Lower lobe of right lung (tissue), 2 donors: ENCODE results near the gene PRKCZ. TPM values are rescaled to one million over a fixed set of nuclear protein-coding genes. Genes with fewer than 3 reads are reported as not detected.
"Not testable (repeated sequence)": the region's sequence is repeated elsewhere in the genome, so short reads cannot be mapped to it uniquely, and the experiment has no call there.

ENCODE experiments used
- ATAC-seq, 2 donors: fragments of 200-7000 bp; cut with Tn5 transposase; one replicate each; pipeline ENCODE4 v1.9.1; 2020 to 2022; ENCODE audit warnings: mild to moderate bottlenecking in 2 of 2, moderate library complexity in 2 of 2
- DNase-seq: peaks from one replicate; pipeline ENCODE4 v3.0.0-alpha.2; 2020
- H3K27ac ChIP-seq: fragments of 200-600 bp; one replicate; pipeline ENCODE4 v1.8.0; 2022
- H3K27me3 ChIP-seq: fragments of 200-600 bp; one replicate; pipeline ENCODE4 v1.8.0; 2022; ENCODE audit warnings: low read depth
- H3K36me3 ChIP-seq: fragments of 200-600 bp; one replicate; pipeline ENCODE4 v1.8.0; 2022; ENCODE audit warnings: mild to moderate bottlenecking
- H3K4me1 ChIP-seq: fragments of 200-600 bp; one replicate; pipeline ENCODE4 v1.8.0; 2022
- H3K4me3 ChIP-seq: fragments of 200-600 bp; one replicate; pipeline ENCODE4 v1.8.0; 2022; ENCODE audit warnings: mild to moderate bottlenecking
- H3K9me3 ChIP-seq: fragments of 200-600 bp; one replicate; pipeline ENCODE4 v1.8.0; 2022
- intact Hi-C: fragments of 100-400 bp; cut with DNase I; formaldehyde crosslinking; loops from one replicate; pipeline ENCODE4 v1.11.0; 2022
- total RNA-seq: library from RNA; stranded (reverse); fragmentation: NEBNext Ultra II Directional; extraction: Animal tissue kit (Norgen Biotek cat#: 25700); gene quantifications from one replicate; pipeline ENCODE4 v1.2.1, GENCODE V29; 2021
- TF ChIP-seq, protein P1 (sequence below): fragments of 200-600 bp; IDR thresholded peaks from one replicate; pipeline ENCODE4 v1.8.0; 2022; ENCODE audit warnings: antibody characterized with exemption, mild to moderate bottlenecking
- donor health status: DM: no; HTN: yes; CAD: no; lungs with severe emphysema.

The PRKCZ gene
- total RNA-seq, 1 donor from 2014 or later = 97.6 TPM

DNA sequence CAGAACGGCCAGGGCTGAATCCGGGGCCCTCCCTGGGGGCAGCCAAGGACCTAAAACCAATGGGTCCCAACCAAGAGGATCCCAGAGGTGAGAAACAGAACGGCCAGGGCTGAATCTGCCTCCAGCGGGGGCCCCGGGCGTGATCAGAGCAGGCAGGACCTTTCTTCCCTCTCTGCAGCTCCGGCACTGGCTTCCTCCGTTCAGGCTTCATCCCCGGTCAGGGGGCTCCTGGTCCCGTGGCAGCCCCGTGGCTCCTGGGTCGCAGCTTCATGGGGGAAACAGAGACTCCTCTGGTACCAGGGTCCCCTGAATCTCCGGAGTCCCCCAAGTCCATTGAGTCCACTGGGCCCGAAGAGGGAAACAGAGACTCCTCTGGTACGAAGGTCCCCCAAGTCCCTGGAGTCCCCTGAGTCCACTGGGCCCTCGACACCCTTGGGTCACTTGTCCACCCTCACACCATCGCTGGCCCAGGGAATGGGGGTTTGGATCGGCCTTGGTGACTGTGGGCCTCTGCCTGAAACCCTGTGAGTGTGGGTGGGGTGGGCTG, 60.1 kb downstream of the PRKCZ start:
- H3K27me3 ChIP-seq = no peaks in the 10 kb centered on the region
- DNase-seq (peak; percentile 27), ATAC-seq (no peak)
- no peaks in the 10 kb centered on the region for H3K9me3 ChIP-seq
- H3K4me3 ChIP-seq = no peak overlapping the region
- intact Hi-C loops = no loop called here
- H3K27ac ChIP-seq = no peak overlapping the region
- H3K36me3 ChIP-seq = peaks cover 6% of the 10 kb centered on the region
- TF ChIP-seq, protein P1, sequence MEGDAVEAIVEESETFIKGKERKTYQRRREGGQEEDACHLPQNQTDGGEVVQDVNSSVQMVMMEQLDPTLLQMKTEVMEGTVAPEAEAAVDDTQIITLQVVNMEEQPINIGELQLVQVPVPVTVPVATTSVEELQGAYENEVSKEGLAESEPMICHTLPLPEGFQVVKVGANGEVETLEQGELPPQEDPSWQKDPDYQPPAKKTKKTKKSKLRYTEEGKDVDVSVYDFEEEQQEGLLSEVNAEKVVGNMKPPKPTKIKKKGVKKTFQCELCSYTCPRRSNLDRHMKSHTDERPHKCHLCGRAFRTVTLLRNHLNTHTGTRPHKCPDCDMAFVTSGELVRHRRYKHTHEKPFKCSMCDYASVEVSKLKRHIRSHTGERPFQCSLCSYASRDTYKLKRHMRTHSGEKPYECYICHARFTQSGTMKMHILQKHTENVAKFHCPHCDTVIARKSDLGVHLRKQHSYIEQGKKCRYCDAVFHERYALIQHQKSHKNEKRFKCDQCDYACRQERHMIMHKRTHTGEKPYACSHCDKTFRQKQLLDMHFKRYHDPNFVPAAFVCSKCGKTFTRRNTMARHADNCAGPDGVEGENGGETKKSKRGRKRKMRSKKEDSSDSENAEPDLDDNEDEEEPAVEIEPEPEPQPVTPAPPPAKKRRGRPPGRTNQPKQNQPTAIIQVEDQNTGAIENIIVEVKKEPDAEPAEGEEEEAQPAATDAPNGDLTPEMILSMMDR = no peak
- peaks cover 4% of the 10 kb centered on the region for H3K4me1 ChIP-seq

DNA sequence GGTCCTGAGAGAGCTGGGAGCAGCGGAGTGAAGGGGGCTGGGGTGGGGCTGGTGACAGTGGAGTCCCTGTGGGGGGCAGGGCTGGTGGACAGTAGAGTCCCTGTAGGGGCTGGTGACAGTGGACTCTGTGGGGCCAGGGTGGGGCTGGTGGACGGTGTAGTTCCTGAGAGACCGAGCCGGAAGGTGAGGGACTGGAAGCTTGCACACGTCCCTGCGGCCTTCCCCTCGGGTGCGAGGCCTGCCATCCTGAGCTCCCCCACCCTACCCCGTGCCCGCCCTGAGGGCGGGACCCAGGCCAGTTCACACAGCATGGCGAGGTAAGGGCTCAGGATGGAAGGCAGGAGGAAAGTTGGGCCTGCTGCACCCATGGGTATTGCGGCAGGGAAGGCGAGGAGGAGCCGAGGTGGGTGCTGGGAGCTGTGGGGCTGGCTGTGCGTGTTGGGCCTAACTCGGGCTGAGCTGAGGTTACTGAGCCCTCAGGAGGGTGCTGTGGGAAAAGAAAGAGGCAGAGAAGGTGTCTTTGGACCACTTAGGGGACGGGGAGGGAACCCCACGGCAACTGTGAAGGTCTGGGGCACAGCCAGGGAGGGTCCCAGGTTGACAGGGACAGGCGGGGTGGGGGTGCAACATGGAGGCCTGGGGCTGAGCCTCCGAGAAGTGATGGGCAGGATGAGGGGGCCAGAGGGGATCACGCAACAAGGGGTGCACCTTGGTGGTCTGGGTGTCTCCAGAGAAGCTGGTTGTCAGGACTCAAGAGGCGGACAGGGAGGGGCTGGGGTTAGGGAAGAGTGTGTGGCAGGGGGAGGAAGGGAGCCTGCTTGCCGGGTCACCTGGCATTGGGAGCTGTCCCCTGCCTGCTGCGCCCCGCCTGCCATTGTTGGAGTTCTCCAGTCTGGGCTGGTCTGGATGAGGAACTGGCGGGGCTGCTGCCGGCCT, 60.8 kb downstream of the PRKCZ start:
- H3K4me1 ChIP-seq = peaks cover 4% of the 10 kb centered on the region
- H3K4me3 ChIP-seq = no peak overlapping the region
- H3K9me3 ChIP-seq = no peaks in the 10 kb centered on the region
- DNase-seq = peak; percentile 40
- H3K27me3 ChIP-seq = no peaks in the 10 kb centered on the region
- TF ChIP-seq, protein P1 = no peak
- intact Hi-C loops = no loop called here
- ATAC-seq = no peak
- no peak overlapping the region for H3K27ac ChIP-seq
- H3K36me3 ChIP-seq = peaks cover 6% of the 10 kb centered on the region

DNA sequence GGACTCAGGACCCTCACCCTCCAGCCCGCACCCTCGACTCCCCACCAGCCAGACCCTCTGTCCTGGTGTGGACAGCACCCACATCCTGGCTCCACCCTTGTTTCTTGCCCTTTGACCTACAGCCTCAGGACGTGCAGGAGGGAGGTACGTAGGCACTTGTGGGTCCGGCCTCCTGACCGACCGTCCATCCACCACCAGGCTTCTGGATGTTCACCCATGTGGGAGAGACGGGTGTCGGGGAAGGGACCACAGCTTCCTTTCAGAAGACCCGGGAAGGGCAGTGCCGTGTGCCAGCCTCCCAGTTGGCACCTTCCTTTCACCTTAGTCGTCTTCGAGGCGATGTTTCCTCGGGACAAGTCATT, 61.4 kb downstream of the PRKCZ start:
- intact Hi-C loops = no loop called here
- TF ChIP-seq, protein P1 = no peak
- no peak overlapping the region for H3K27ac ChIP-seq
- H3K27me3 ChIP-seq = no peaks in the 10 kb centered on the region
- H3K9me3 ChIP-seq = no peaks in the 10 kb centered on the region
- peaks cover 4% of the 10 kb centered on the region for H3K4me1 ChIP-seq
- no peak overlapping the region for H3K4me3 ChIP-seq
- ATAC-seq (no peak), DNase-seq (peak; percentile 42)
- peaks cover 6% of the 10 kb centered on the region for H3K36me3 ChIP-seq

DNA sequence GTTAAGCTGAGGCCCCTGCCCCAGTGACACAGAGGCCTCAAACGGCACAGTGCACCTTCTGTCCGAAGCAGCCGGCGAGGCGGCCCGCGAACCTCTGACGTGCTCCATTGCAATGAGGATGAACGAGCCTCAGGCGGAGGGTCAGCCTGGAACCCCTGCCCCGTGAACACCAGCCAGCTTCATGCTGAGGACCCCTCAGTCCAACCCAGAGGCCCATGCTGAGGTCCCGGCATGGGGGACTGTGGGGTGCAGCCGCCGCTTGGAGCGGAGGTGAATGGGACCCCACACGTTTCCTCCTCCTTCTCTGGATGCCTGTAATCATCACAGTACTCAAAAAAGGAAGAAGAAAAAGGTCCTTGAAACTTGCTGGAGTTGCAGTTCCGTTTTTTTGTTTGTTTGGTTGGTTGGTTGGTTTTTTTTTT, 62.1 kb downstream of the PRKCZ start:
- no peak overlapping the region for H3K4me3 ChIP-seq
- peak overlapping the region; percentile 60 for H3K27ac ChIP-seq
- no peaks in the 10 kb centered on the region for H3K27me3 ChIP-seq
- peak; percentile 46 for DNase-seq
- TF ChIP-seq, protein P1 = no peak
- peaks cover 4% of the 10 kb centered on the region for H3K4me1 ChIP-seq
- ATAC-seq = peak in 1 of 2 donors; percentile 30
- intact Hi-C loops = no loop called here
- no peaks in the 10 kb centered on the region for H3K9me3 ChIP-seq
- peaks cover under 1% of the 10 kb centered on the region for H3K36me3 ChIP-seq

DNA sequence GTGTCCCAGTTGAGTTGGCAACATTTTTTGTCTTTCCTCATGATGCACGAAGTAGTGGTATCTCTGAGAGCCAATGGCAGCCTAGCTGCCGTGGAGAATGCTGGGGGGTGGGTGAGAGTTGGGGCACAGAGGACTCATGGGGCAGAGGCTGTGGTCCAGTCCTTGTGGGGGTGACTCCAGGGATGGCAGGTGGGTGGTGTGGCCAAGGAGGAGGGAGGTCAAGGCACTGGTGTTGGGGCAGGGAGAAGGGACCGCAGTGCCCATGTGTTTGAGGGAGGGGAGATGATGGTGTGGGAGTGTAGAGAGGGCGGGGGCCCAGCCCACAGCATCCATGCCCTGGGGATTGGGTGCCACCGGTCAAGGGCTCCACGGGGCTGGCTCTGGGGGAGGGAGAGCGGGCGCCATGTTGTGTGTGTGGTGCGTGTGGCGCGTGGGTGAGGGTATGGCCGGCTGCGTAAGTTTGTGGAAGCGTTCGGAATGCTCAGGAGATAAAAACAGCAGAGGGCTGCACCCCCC, 63.5 kb downstream of the PRKCZ start:
- H3K4me3 ChIP-seq = no peak overlapping the region
- ATAC-seq (no peak), DNase-seq (peak; percentile 26)
- TF ChIP-seq, protein P1 = no peak
- no peaks in the 10 kb centered on the region for H3K27me3 ChIP-seq
- no peak overlapping the region for H3K27ac ChIP-seq
- peaks cover 4% of the 10 kb centered on the region for H3K4me1 ChIP-seq
- intact Hi-C loops = no loop called here
- H3K9me3 ChIP-seq = no peaks in the 10 kb centered on the region
- H3K36me3 ChIP-seq = no peaks in the 10 kb centered on the region

DNA sequence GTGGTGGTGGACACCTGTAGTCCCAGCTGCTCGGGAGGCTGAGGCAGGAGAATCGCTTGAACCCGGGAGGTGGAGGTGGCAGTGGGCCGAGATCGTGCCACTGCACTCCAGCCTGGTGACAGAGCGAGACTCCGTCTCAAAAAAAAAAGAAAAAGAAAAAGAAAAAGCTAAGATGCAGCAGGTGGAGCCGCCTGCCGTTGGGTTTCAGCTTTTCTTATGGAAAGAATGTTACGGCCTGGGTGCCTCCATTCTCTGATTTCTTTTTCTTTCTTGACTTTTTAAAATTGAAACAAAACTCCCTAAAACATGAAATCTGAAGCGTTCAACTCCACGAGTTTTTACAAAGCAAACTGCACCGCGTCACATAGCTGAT, 64.4 kb downstream of the PRKCZ start:
- H3K4me3 ChIP-seq, intact Hi-C loops, H3K36me3 ChIP-seq, H3K4me1 ChIP-seq, H3K27ac ChIP-seq, H3K9me3 ChIP-seq, H3K27me3 ChIP-seq, ATAC-seq: not testable (repeated sequence)
- DNase-seq = peak; percentile 12
